HCT116 (cell line): ENCODE data around the gene GJD3. TPM values are rescaled to one million over a fixed set of nuclear protein-coding genes. Genes with fewer than 3 reads are reported as not detected.
A peak's percentile ranks its signal among the peaks of the same experiment; 100 is the strongest.

Experiments
- ATAC-seq: fragments of 200-7000 bp; cut with Tn5 transposase; 2 replicates; pipeline ENCODE4 v1.9.1; 2020; ENCODE audit warnings: mild to moderate bottlenecking, moderate library complexity
- BruUV-seq: library from RNA; stranded (reverse); fragments of 400-500 nt; replicated peaks from 2 replicates; lab custom pipeline; 2021; lab: Mats Ljungman, UMichigan
- CTCF ChIA-PET: fragments of 300-600 bp; sonication (Branson Sonifier 250); formaldehyde crosslinking; loops from one replicate; lab custom pipeline; 2021; ENCODE audit warnings: antibody characterized with exemption; lab: Charles Lee
- POLR2A ChIA-PET: fragments of 300-600, 350-600 bp; sonication (Branson Sonifier 250); formaldehyde crosslinking; loops from one replicate; lab custom pipeline; 2021; ENCODE audit warnings: antibody characterized with exemption; lab: Charles Lee
- RAD21 ChIA-PET, 2 experiments: fragments of 300-600 bp; sonication (Branson Sonifier 250); formaldehyde crosslinking; loops; one replicate each; lab custom pipeline; 2023; ENCODE audit warnings: low total read pairs in 2 of 2; ENCODE audit not compliant: uncharacterized antibody in 2 of 2, unreplicated experiment in 2 of 2, low non-redundant PET in 1 of 2; lab: Charles Lee
- DNase-seq: peaks from one replicate; pipeline ENCODE4 v3.0.0-alpha.2; 2010; ENCODE audit warnings: low read depth, low spot score
- H2AFZ ChIP-seq: fragments of 200-600 bp; shearing (Covaris generic), sonication (generic); 2 replicates; pipeline ENCODE4 v1.6.1; 2017; ENCODE audit warnings: low read depth, mixed run types, mixed read lengths, antibody characterized with exemption, low read length; ENCODE audit not compliant: poor library complexity, severe bottlenecking
- H3K27ac ChIP-seq: 2 replicates; pipeline ENCODE4 v1.5.1; 2012; ENCODE audit warnings: low read depth, low read length
- H3K27me3 ChIP-seq: fragments of 200-600 bp; sonication (generic); 2 replicates; pipeline ENCODE4 v1.6.1; 2016; ENCODE audit warnings: mixed run types, low read length, mixed read lengths; ENCODE audit not compliant: insufficient read depth
- H3K36me3 ChIP-seq, 2 experiments: fragments of 200-500 bp in 1 of 2; fragments of 200-600 bp in 1 of 2; sonication (Bioruptor generic) in 1 of 2; sonication (generic) in 1 of 2; 2 replicates each; pipeline versions ENCODE4 v1.5.1 to v1.6.1; 2014 to 2016; ENCODE audit warnings: low read length in 2 of 2, inconsistent platforms in 1 of 2, mixed read lengths in 1 of 2, mixed run types in 1 of 2; ENCODE audit not compliant: insufficient read depth in 2 of 2, control insufficient read depth in 1 of 2
- H3K4me1 ChIP-seq, 2 experiments: fragments of 200-600 bp in 1 of 2; sonication (generic) in 1 of 2; 2 replicates each; pipeline versions ENCODE4 v1.5.1 to v1.6.1; 2012 to 2017; ENCODE audit warnings: low read length in 2 of 2, inconsistent platforms in 1 of 2, mild to moderate bottlenecking in 1 of 2, mixed read lengths in 1 of 2, mixed run types in 1 of 2, moderate library complexity in 1 of 2; ENCODE audit not compliant: insufficient read depth in 2 of 2, control insufficient read depth in 1 of 2
- H3K4me2 ChIP-seq: fragments of 200-600 bp; sonication (generic); 2 replicates; pipeline ENCODE4 v1.6.1; 2017; ENCODE audit warnings: mixed run types, low read length, mixed read lengths
- H3K4me3 ChIP-seq, 2 experiments: fragments of 200-600 bp in 1 of 2; sonication (generic) in 1 of 2; replicated peaks in 1 of 2; 2 replicates each; pipeline ENCODE4 v1.5.1; 2011 to 2016; ENCODE audit warnings: low read length in 2 of 2, control low read depth in 1 of 2, low read depth in 1 of 2, mild to moderate bottlenecking in 1 of 2, mixed read lengths in 1 of 2, mixed run types in 1 of 2
- H3K79me2 ChIP-seq: fragments of 200-600 bp; sonication (generic); 2 replicates; pipeline ENCODE4 v1.6.1; 2017; ENCODE audit warnings: mild to moderate bottlenecking, mixed run types, low read length, moderate library complexity, mixed read lengths; ENCODE audit not compliant: insufficient read depth
- H3K9ac ChIP-seq: fragments of 200-600 bp; sonication (generic); 2 replicates; pipeline ENCODE4 v1.6.1; 2016; ENCODE audit warnings: low read length, mixed read lengths
- H3K9me2 ChIP-seq: fragments of 200-600 bp; sonication (generic), shearing (Covaris generic); 2 replicates; pipeline ENCODE4 v1.6.1; 2017; ENCODE audit warnings: mixed run types, mild to moderate bottlenecking, moderate library complexity; ENCODE audit not compliant: insufficient read depth
- H3K9me3 ChIP-seq, 2 experiments: fragments of 200-500 bp in 1 of 2; fragments of 200-600 bp in 1 of 2; sonication (Bioruptor generic) in 1 of 2; sonication (generic) in 1 of 2; 2 replicates each; pipeline ENCODE4 v1.6.1; 2014 to 2017; ENCODE audit warnings: low read length in 2 of 2, mixed read lengths in 2 of 2, inconsistent platforms in 1 of 2, low read depth in 1 of 2, mild to moderate bottlenecking in 1 of 2, mixed run types in 1 of 2, moderate library complexity in 1 of 2; ENCODE audit not compliant: control insufficient read depth in 1 of 2, insufficient read depth in 1 of 2
- H4K20me1 ChIP-seq: fragments of 200-600 bp; sonication (generic), shearing (Covaris generic); 2 replicates; pipeline ENCODE4 v1.6.1; 2017; ENCODE audit warnings: mixed run types, mild to moderate bottlenecking, moderate library complexity; ENCODE audit not compliant: insufficient read depth
- CEBPB ChIP-seq: IDR thresholded peaks from 2 replicates; pipeline ENCODE4 v1.6.1; 2012; ENCODE audit warnings: low read depth
- JUND ChIP-seq: IDR thresholded peaks from 2 replicates; pipeline ENCODE4 v1.6.1; 2012
- POLR2A ChIP-seq: IDR thresholded peaks from 2 replicates; pipeline ENCODE4 v1.7.0; 2011; ENCODE audit warnings: borderline replicate concordance; ENCODE audit not compliant: insufficient read depth, insufficient read length; ENCODE audit errors: extremely low read depth
- POLR2AphosphoS5 ChIP-seq: IDR thresholded peaks from 2 replicates; pipeline ENCODE4 v1.6.1; 2011; ENCODE audit warnings: mild to moderate bottlenecking, low read depth, low read length, moderate library complexity
- RAD21 ChIP-seq: IDR thresholded peaks from 2 replicates; pipeline ENCODE4 v1.6.1; 2012; ENCODE audit warnings: low read depth, mild to moderate bottlenecking
- SIN3A ChIP-seq: IDR thresholded peaks from 2 replicates; pipeline ENCODE4 v1.6.1; 2012; ENCODE audit warnings: low read depth
- SP1 ChIP-seq: IDR thresholded peaks from 2 replicates; pipeline ENCODE4 v1.6.1; 2012; ENCODE audit warnings: low read depth
- TCF7L2 ChIP-seq: IDR thresholded peaks from 2 replicates; pipeline ENCODE4 v1.7.0; 2011; ENCODE audit warnings: borderline replicate concordance, inconsistent platforms; ENCODE audit not compliant: insufficient read depth, insufficient read length; ENCODE audit errors: extremely low read depth
- YY1 ChIP-seq: IDR thresholded peaks from 2 replicates; pipeline ENCODE4 v1.6.1; 2011; ENCODE audit warnings: low read length, low read depth, moderate library complexity, mild to moderate bottlenecking; ENCODE audit not compliant: insufficient replicate concordance; ENCODE audit errors: extremely low read depth
- ZNF274 ChIP-seq: fragments of 200-500 bp; sonication (Bioruptor generic); IDR thresholded peaks from 2 replicates; pipeline ENCODE4 v1.6.1; 2014; ENCODE audit warnings: mild to moderate bottlenecking, low read depth, low read length, inconsistent platforms
- intact Hi-C: fragments of 100-400 bp; cut with micrococcal nuclease; formaldehyde crosslinking; loops from 2 replicates; pipeline ENCODE4 v1.10.0; 2022
- total RNA-seq: library from RNA; stranded (reverse); gene quantifications from one replicate; pipeline ENCODE4 v1.2.1, GENCODE V29; 2021; ENCODE audit not compliant: unreplicated experiment
- TF ChIP-seq, protein P1 (sequence below): IDR thresholded peaks from 2 replicates; pipeline ENCODE4 v1.6.1; 2012; ENCODE audit warnings: low read depth
- TF ChIP-seq, protein P2 (sequence below), 3 experiments: fragments of 200-600 bp in 1 of 3; sonication (generic) in 1 of 3; IDR thresholded peaks in 2 of 3; conservative IDR thresholded peaks in 1 of 3; 2 replicates each; pipeline ENCODE4 v1.5.1; 2012 to 2017; ENCODE audit warnings: low read depth in 2 of 3, low read length in 2 of 3, antibody characterized with exemption in 1 of 3, borderline replicate concordance in 1 of 3, control low read depth in 1 of 3, mild to moderate bottlenecking in 1 of 3, mixed read lengths in 1 of 3, mixed run types in 1 of 3, moderate library complexity in 1 of 3; ENCODE audit not compliant: insufficient read depth in 1 of 3

The GJD3 gene
- total RNA-seq, 1 experiment from 2014 or later, result not detected

DNA sequence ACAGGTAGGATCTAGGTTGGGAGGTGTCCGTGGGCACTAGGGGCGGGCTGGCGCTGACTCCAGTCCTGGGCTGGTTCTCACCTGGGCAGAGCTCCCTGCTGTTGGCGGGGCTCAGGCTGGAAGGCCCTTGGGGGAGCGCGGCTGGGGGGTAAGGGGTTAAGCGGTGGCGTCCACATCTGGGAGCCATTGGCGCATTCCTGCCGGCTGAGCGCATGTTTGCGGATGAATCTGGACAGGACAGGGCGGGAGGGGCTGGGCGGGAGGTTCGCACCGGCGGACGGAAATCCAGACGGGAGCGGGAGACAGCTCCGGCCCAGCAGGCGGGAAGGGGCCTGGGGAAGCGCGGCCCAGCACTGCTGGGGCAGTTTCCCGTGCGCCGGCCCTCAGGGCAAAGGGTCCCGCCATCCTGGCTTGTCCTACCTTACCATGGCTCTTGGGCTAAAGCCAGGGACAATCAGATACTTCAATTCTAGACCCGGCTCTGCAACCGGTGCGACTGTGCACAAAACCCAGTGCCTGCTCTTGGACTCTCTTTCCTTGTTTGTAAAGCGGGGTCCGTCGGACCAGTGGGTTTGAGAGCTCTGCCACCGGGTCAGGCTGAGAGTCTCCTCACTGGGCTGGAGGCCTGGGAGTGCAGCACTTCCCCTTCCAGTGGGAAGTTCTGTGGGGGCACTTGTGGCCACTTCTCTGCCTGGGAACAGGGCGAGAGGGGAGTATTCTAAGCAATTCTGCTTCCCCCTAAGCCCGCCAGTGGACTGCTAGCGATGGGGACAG lies 47.8 kb downstream of the GJD3 start (continued):
- TF ChIP-seq SIN3A (peak; percentile 56; the same call in 1 of the 2 replicates), POLR2AphosphoS5 (0 out of 2 replicates have a peak, but pooled peaks have one; percentile 21), TCF7L2 (peak; percentile 37), SP1 (peak; percentile 53), RAD21 (no peak), YY1 (peak; percentile 67)

DNA sequence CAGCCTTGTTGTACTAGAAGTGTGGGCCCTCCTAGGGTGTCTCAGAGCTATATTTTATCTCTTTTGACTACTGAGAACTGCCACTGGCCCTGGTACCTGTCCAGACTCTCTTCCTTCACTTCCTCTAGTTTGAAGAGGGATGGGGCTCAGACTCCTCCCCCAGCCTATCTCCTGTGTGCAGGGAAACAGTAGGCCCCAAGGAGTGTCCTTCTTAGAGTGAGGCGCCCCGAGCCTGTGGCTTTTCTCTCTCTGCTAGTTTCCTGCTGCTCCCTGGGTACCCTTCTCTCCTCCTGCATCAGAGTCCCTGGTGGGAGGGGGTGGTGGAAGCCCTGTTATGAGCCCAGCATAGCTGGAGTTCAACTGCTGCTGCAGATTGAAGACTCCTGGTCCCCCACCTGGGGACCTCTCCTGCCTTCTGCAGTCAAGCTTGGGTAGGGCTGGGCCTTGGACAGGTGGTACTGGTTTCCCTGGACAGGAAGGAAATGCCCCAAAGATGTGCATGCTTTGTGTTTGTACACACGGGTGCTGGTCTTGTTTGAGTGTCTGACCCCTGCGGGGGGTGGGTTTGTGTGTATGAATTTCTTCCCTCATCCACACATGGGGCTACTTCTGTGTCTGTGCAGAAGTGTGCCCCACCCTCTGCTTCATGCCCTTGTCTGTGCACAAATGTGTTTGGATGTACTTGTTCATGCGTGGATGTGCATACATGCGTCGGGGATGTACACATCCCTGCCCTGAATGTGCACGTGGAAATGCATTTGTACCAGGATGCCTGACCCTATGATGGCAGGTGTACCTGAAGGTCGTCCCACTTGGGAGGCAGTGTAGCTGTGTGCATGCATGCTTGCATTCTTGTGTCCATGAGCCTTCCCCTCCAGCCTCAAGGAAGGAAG lies 48.6 kb downstream of the GJD3 start:
- H4K20me1 ChIP-seq, result no peaks in the 10 kb centered on the region
- peak overlapping the region; percentile 91 for H3K27ac ChIP-seq
- H3K9me3 ChIP-seq, result no peaks in the 10 kb centered on the region
- no peaks in the 10 kb centered on the region for H3K36me3 ChIP-seq
- peak overlapping the region; percentile 99 for H3K9ac ChIP-seq
- no TSS peak for BruUV-seq
- no peak for ATAC-seq
- DNase-seq, result no peak
- H3K27me3 ChIP-seq, result no peaks in the 10 kb centered on the region
- H3K4me2 ChIP-seq, result peak overlapping the region; percentile 95
- peaks cover 29% of the 10 kb centered on the region for H3K79me2 ChIP-seq
- intact Hi-C loops, result no loop called here
- RAD21 ChIA-PET, result interaction anchor here in 1 of 2 experiments (1.3 kb wide), 1 partner anchor 25 kb away, joined by 3 read pairs; no protein-coding TSS in a partner anchor
- POLR2A ChIA-PET, result interaction anchor here (0.6 to 2.0 kb wide), 4 partner anchors 8 to 429 kb away, joined by 3 to 8 read pairs (median 4); no protein-coding TSS in a partner anchor
- no peak overlapping the region for H2AFZ ChIP-seq
- peaks cover 69 to 90% of the 10 kb centered on the region in 2 experiments for H3K4me1 ChIP-seq
- H3K4me3 ChIP-seq, result peak overlapping the region; percentile 94 to 95
- no peaks in the 10 kb centered on the region for H3K9me2 ChIP-seq
- CTCF ChIA-PET, result interaction anchor here (1.4 to 2.5 kb wide), 4 partner anchors 11 to 39 kb away, joined by 4 to 14 read pairs (median 6); no protein-coding TSS in a partner anchor
- TF ChIP-seq POLR2A (no peak), CEBPB (no peak), SP1 (no peak), ZNF274 (no peak), JUND (no peak)
- TF ChIP-seq, protein P1, sequence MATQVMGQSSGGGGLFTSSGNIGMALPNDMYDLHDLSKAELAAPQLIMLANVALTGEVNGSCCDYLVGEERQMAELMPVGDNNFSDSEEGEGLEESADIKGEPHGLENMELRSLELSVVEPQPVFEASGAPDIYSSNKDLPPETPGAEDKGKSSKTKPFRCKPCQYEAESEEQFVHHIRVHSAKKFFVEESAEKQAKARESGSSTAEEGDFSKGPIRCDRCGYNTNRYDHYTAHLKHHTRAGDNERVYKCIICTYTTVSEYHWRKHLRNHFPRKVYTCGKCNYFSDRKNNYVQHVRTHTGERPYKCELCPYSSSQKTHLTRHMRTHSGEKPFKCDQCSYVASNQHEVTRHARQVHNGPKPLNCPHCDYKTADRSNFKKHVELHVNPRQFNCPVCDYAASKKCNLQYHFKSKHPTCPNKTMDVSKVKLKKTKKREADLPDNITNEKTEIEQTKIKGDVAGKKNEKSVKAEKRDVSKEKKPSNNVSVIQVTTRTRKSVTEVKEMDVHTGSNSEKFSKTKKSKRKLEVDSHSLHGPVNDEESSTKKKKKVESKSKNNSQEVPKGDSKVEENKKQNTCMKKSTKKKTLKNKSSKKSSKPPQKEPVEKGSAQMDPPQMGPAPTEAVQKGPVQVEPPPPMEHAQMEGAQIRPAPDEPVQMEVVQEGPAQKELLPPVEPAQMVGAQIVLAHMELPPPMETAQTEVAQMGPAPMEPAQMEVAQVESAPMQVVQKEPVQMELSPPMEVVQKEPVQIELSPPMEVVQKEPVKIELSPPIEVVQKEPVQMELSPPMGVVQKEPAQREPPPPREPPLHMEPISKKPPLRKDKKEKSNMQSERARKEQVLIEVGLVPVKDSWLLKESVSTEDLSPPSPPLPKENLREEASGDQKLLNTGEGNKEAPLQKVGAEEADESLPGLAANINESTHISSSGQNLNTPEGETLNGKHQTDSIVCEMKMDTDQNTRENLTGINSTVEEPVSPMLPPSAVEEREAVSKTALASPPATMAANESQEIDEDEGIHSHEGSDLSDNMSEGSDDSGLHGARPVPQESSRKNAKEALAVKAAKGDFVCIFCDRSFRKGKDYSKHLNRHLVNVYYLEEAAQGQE, result no peak
- TF ChIP-seq, protein P2, sequence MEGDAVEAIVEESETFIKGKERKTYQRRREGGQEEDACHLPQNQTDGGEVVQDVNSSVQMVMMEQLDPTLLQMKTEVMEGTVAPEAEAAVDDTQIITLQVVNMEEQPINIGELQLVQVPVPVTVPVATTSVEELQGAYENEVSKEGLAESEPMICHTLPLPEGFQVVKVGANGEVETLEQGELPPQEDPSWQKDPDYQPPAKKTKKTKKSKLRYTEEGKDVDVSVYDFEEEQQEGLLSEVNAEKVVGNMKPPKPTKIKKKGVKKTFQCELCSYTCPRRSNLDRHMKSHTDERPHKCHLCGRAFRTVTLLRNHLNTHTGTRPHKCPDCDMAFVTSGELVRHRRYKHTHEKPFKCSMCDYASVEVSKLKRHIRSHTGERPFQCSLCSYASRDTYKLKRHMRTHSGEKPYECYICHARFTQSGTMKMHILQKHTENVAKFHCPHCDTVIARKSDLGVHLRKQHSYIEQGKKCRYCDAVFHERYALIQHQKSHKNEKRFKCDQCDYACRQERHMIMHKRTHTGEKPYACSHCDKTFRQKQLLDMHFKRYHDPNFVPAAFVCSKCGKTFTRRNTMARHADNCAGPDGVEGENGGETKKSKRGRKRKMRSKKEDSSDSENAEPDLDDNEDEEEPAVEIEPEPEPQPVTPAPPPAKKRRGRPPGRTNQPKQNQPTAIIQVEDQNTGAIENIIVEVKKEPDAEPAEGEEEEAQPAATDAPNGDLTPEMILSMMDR (IDR thresholded peaks at IDR 0.05 in 2 of 3, conservative IDR thresholded peaks at IDR 0.05 in 1 of 3; ENCODE audit: borderline replicate concordance in 1 of 3, insufficient read depth in 1 of 3, low read depth in 2 of 3, low read length in 2 of 3), result 0 out of 6 replicates have a peak, but pooled peaks of 1 of the 3 experiments have one; percentile 9
